Hematopoietic multipotent progenitor cell (in vitro differentiated cells): ENCODE data around the gene TRAPPC11. TPM values are rescaled to one million over a fixed set of nuclear protein-coding genes. Genes with fewer than 3 reads are reported as not detected.
"Not testable (repeated sequence)": the region's sequence is repeated elsewhere in the genome, so short reads cannot be mapped to it uniquely, and the experiment has no call there.

ENCODE experiments used
- DNase-seq, 3 donors: peaks; one replicate each; pipeline ENCODE4 v3.0.0-alpha.2; 2011 to 2015; ENCODE audit warnings: low read depth in 2 of 3, low spot score in 2 of 3
- total RNA-seq: library from RNA; depleted of rRNA; stranded (reverse); fragments of >200 nt; gene quantifications from one replicate; pipeline ENCODE4 v1.2.3, GENCODE V29; 2012

TRAPPC11 gene
- total RNA-seq, result 35.0 TPM

GRCh38 chr4:183659029-183659871 lies at the start of gene TRAPPC11, which contains the start of gene RWDD4:
TSS of gene TRAPPC11 (plus strand) at chr4:183659293. CDS start at chr4:183663868, 4,575 bp downstream.
TSS of gene RWDD4 (minus strand) at chr4:183659185. CDS start at chr4:183658952, 233 bp downstream.
- DNase-seq, result peak; percentile 85 to 99 (median 99)

- DNase-seq, result no peak
Observed at GRCh38 chr4:183610033-183610432, 49.1 kb upstream of the TRAPPC11 start.

GRCh38 chr4:183610613-183611012 lies 48.5 kb upstream of the TRAPPC11 start:
- no peak for DNase-seq

GRCh38 chr4:183611210-183611830 lies 47.8 kb upstream of the TRAPPC11 start:
- no peak for DNase-seq

- DNase-seq, result no peak
Observed at GRCh38 chr4:183612329-183613250, 46.5 kb upstream of the TRAPPC11 start.

- no peak for DNase-seq
Observed at GRCh38 chr4:183617075-183617474, 42.0 kb upstream of the TRAPPC11 start.

GRCh38 chr4:183618681-183619080 lies 40.4 kb upstream of the TRAPPC11 start:
- no peak for DNase-seq

GRCh38 chr4:183620421-183620820 lies 38.7 kb upstream of the TRAPPC11 start:
- DNase-seq, result no peak

GRCh38 chr4:183621875-183622274 lies 37.2 kb upstream of the TRAPPC11 start:
- DNase-seq, result peak in 2 of 3 donors; percentile 18 to 65

- no peak for DNase-seq
Observed at GRCh38 chr4:183624548-183624947, 34.5 kb upstream of the TRAPPC11 start.

- DNase-seq, result no peak
Observed at GRCh38 chr4:183626168-183626567, 32.9 kb upstream of the TRAPPC11 start.

GRCh38 chr4:183627286-183627685 lies 31.8 kb upstream of the TRAPPC11 start:
- not testable (repeated sequence) for DNase-seq

- no peak for DNase-seq
Observed at GRCh38 chr4:183627979-183628588, 31.0 kb upstream of the TRAPPC11 start.

GRCh38 chr4:183631577-183632198 lies 27.4 kb upstream of the TRAPPC11 start:
- DNase-seq, result no peak

GRCh38 chr4:183632689-183633088 lies 26.4 kb upstream of the TRAPPC11 start:
- no peak for DNase-seq

GRCh38 chr4:183633476-183634400 lies 25.4 kb upstream of the TRAPPC11 start:
- no peak for DNase-seq

- DNase-seq, result no peak
Observed at GRCh38 chr4:183635321-183635720, 23.8 kb upstream of the TRAPPC11 start.

GRCh38 chr4:183635741-183636140 lies 23.4 kb upstream of the TRAPPC11 start:
- no peak for DNase-seq

GRCh38 chr4:183636503-183636902 lies 22.6 kb upstream of the TRAPPC11 start:
- no peak for DNase-seq
